Fibroblast of the aortic adventitia (primary cell): Measurements from ENCODE around the gene SSH2. TPM values are rescaled to one million over a fixed set of nuclear protein-coding genes. Genes with fewer than 3 reads are reported as not detected.

Experiments
- DNase-seq: peaks from one replicate; pipeline ENCODE4 v3.0.0-alpha.2; 2010; ENCODE audit warnings: low read depth
- H3K4me3 ChIP-seq: 2 replicates; pipeline ENCODE4 v1.5.1; 2011; ENCODE audit warnings: low read depth, mild to moderate bottlenecking, control low read depth, low read length, moderate library complexity
- CTCF ChIP-seq: IDR thresholded peaks from 2 replicates; pipeline ENCODE4 v1.5.1; 2011; ENCODE audit warnings: mild to moderate bottlenecking, low read length, control low read depth, inconsistent platforms; ENCODE audit not compliant: insufficient read depth
- total RNA-seq: library from RNA; depleted of rRNA; stranded (reverse); fragments of >200 nt; gene quantifications from 2 replicates; pipeline ENCODE4 v1.2.3, GENCODE V29; 2012; ENCODE audit warnings: low replicate concordance

SSH2 gene
- total RNA-seq, 1 donor: 21.1 TPM

- no peak for TF ChIP-seq CTCF
- peak; percentile 74 for DNase-seq
- H3K4me3 ChIP-seq: peak overlapping the region; percentile 49
Observed at GRCh38 chr17:29615492-29616299, 314.3 kb downstream of the SSH2 start.

- H3K4me3 ChIP-seq: peak overlapping the region; percentile 49
- TF ChIP-seq CTCF: no peak
- peak; percentile 40 for DNase-seq
Observed at GRCh38 chr17:29615048-29615385, 315.0 kb downstream of the SSH2 start.

- no peak overlapping the region for H3K4me3 ChIP-seq
- TF ChIP-seq CTCF: no peak
- DNase-seq: no peak
Observed at GRCh38 chr17:29614349-29615047, 315.5 kb downstream of the SSH2 start.

GRCh38 chr17:29613856-29614255 is 316.2 kb downstream of the SSH2 start:
- no peak for TF ChIP-seq CTCF

GRCh38 chr17:29613352-29613837 is 316.6 kb downstream of the SSH2 start:
- peak overlapping the region; percentile 25 for H3K4me3 ChIP-seq
- TF ChIP-seq CTCF: peak; percentile 68
- peak; percentile 83 for DNase-seq

More at GRCh38 chr17:29613856-29614255, 316.2 kb downstream of the SSH2 start:
- H3K4me3 ChIP-seq: no peak overlapping the region
- no peak for DNase-seq

GRCh38 chr17:29612404-29613280 is 317.4 kb downstream of the SSH2 start:
- H3K4me3 ChIP-seq: no peak overlapping the region
- TF ChIP-seq CTCF: no peak
- DNase-seq: no peak
